Peyer's patch (tissue), 4 donors: ENCODE results near the gene PRSS36. TPM values are rescaled to one million over a fixed set of nuclear protein-coding genes. Genes with fewer than 3 reads are reported as not detected.

ENCODE experiments used
- DNase-seq, 3 donors: peaks; one replicate each; pipeline ENCODE4 v3.0.0-alpha.2; 2017 to 2019
- H3K27ac ChIP-seq, 4 donors: fragments of 200-600 bp; sonication (generic); one replicate each; pipeline ENCODE4 v1.5.1; 2016 to 2019
- H3K27me3 ChIP-seq, 2 donors: fragments of 200-600 bp; sonication (generic); one replicate each; pipeline ENCODE4 v1.5.1; 2019
- H3K36me3 ChIP-seq, 3 donors: fragments of 200-600 bp; sonication (generic); one replicate each; pipeline ENCODE4 v1.5.1; 2016 to 2019
- H3K4me1 ChIP-seq, 4 donors: fragments of 200-600 bp; sonication (generic); one replicate each; pipeline ENCODE4 v1.5.1; 2016 to 2019
- H3K4me3 ChIP-seq, 4 donors: fragments of 200-600 bp; sonication (generic); 1 replicate in 3 of 4; 2 replicates in 1 of 4; pipeline ENCODE4 v1.5.1; 2016 to 2019; ENCODE audit warnings: mild to moderate bottlenecking in 1 of 4
- H3K9me3 ChIP-seq, 4 donors: fragments of 200-600 bp; sonication (generic); one replicate each; pipeline ENCODE4 v1.5.1; 2016 to 2019; ENCODE audit warnings: mild to moderate bottlenecking in 1 of 4
- CTCF ChIP-seq, 6 experiments: fragments of 450-650 bp in 4 of 6; fragments of 200-600 bp in 2 of 6; sonication (generic) in 1 of 6; IDR thresholded peaks; one replicate each; pipeline ENCODE4 v1.5.1; 2017 to 2019; ENCODE audit warnings: antibody characterized with exemption in 6 of 6, mild to moderate bottlenecking in 3 of 6, moderate library complexity in 1 of 6
- POLR2A ChIP-seq, 2 donors: fragments of 450-650 bp; IDR thresholded peaks; one replicate each; pipeline ENCODE4 v1.5.1; 2017; ENCODE audit warnings: antibody characterized with exemption in 2 of 2, mild to moderate bottlenecking in 2 of 2, moderate library complexity in 2 of 2
- total RNA-seq, 4 donors: library from RNA; depleted of rRNA; stranded (reverse); fragments of >200 nt; gene quantifications; one replicate each; pipeline ENCODE4 v1.1.0, GENCODE V29; 2016

Gene PRSS36
- total RNA-seq, 4 donors from 2014 or later: 26.1 to 31.3 (median 28.2) TPM; not detected in 1

GRCh38 chr16:31186176-31186575, 36.3 kb upstream of the PRSS36 start:
- Histone ChIP-seq H3K27me3 (no peaks in the 10 kb centered on the region), H3K36me3 (peaks cover 0 to 86% (median 4%) of the 10 kb centered on the region in 3 donors), H3K4me1 (peaks cover 0 to 29% (median 12%) of the 10 kb centered on the region in 4 donors), H3K4me3 (no peak overlapping the region), H3K9me3 (no peaks in the 10 kb centered on the region), H3K27ac (no peak overlapping the region)
- TF ChIP-seq POLR2A (IDR thresholded peaks at IDR 0.05) (no peak), CTCF (IDR thresholded peaks at IDR 0.05) (no peak)
- DNase-seq: no peak

DNA sequence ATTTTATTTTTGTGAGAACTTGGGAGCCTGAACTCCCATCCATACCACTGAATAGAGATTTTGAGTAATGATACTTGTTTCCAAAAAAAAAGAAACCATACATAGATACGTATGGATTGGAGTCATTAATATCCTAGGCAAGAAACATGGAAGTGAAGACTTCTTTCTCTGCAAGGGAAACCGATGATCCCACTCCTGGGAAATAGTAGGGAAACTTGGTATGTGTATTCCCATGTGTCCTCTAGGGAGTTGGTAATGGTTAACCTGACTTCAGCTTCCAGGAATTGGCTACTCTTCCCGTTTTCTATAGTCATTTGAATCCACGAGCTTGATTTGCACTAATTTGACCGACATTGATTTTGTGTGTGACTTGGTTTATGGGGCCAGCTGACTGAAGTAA, 35.5 kb upstream of the PRSS36 start:
- H3K4me1 ChIP-seq: peaks cover 0 to 29% (median 12%) of the 10 kb centered on the region in 4 donors
- H3K27me3 ChIP-seq: no peaks in the 10 kb centered on the region
- H3K9me3 ChIP-seq: no peaks in the 10 kb centered on the region
- no peak overlapping the region for H3K4me3 ChIP-seq
- no peak overlapping the region for H3K27ac ChIP-seq
- H3K36me3 ChIP-seq: peaks cover 0 to 78% (median 0%) of the 10 kb centered on the region in 3 donors
- no peak for DNase-seq
- no peak for TF ChIP-seq POLR2A (IDR thresholded peaks at IDR 0.05)
- TF ChIP-seq CTCF (IDR thresholded peaks at IDR 0.05): no peak

GRCh38 chr16:31184888-31185287, 35.0 kb upstream of the PRSS36 start:
- TF ChIP-seq CTCF (IDR thresholded peaks at IDR 0.05): no peak
- TF ChIP-seq POLR2A (IDR thresholded peaks at IDR 0.05): no peak
- H3K9me3 ChIP-seq: no peaks in the 10 kb centered on the region
- no peaks in the 10 kb centered on the region for H3K27me3 ChIP-seq
- H3K36me3 ChIP-seq: peaks cover 0 to 74% (median 0%) of the 10 kb centered on the region in 3 donors
- no peak overlapping the region for H3K4me3 ChIP-seq
- peaks cover 0 to 29% (median 12%) of the 10 kb centered on the region in 4 donors for H3K4me1 ChIP-seq
- no peak overlapping the region for H3K27ac ChIP-seq
- DNase-seq: no peak

GRCh38 chr16:31183432-31184428, 33.9 kb upstream of the PRSS36 start:
- Histone ChIP-seq H3K4me3 (no peak overlapping the region), H3K9me3 (no peaks in the 10 kb centered on the region), H3K4me1 (peaks cover 0 to 33% (median 14%) of the 10 kb centered on the region in 4 donors), H3K36me3 (peaks cover 0 to 62% (median 0%) of the 10 kb centered on the region in 3 donors), H3K27ac (no peak overlapping the region), H3K27me3 (no peaks in the 10 kb centered on the region)
- no peak for TF ChIP-seq CTCF (IDR thresholded peaks at IDR 0.05)
- TF ChIP-seq POLR2A (IDR thresholded peaks at IDR 0.05): no peak
- DNase-seq: no peak

DNA sequence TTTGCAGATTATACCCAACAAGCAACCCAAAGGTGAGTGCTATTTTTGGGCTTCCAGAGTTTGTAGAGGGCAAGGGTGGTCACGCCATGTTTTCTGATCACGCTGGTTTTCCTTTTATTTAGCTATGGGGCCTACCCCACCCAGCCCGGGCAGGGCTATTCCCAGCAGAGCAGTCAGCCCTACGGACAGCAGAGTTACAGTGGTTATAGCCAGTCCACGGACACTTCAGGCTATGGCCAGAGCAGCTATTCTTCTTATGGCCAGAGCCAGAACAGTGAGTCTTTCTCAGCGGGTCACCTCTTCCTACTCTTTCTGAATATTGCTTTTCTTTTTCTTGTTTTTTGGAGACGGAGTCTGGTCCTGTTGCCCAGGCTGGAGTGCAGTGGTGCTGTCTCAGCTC, 32.5 kb upstream of the PRSS36 start:
- peak overlapping the region in 1 of 4 donors; percentile 13 for H3K27ac ChIP-seq
- H3K4me1 ChIP-seq: peaks cover 0 to 39% (median 16%) of the 10 kb centered on the region in 4 donors
- DNase-seq: no peak
- no peaks in the 10 kb centered on the region for H3K27me3 ChIP-seq
- TF ChIP-seq CTCF (IDR thresholded peaks at IDR 0.05) (no peak), POLR2A (IDR thresholded peaks at IDR 0.05) (no peak)
- peak overlapping the region in 3 of 4 donors; percentile 72 to 92 (median 75) for H3K4me3 ChIP-seq
- peaks cover 0 to 49% (median 0%) of the 10 kb centered on the region in 3 donors for H3K36me3 ChIP-seq
- H3K9me3 ChIP-seq: no peaks in the 10 kb centered on the region
